Anterior cingulate cortex (tissue), 58 donors: ENCODE data around the gene FHL5.
"Not testable (repeated sequence)": the region's sequence is repeated elsewhere in the genome, so short reads cannot be mapped to it uniquely, and the experiment has no call there.

ENCODE experiments used
- DNase-seq, 58 donors: peaks; one replicate each; lab custom pipeline; 2025; lab: John Stamatoyannopoulos, UW

Gene FHL5

GRCh38 chr6:96608074-96608473 lies 45.1 kb downstream of the FHL5 start:
- DNase-seq = no peak

GRCh38 chr6:96610019-96610418 lies 47.1 kb downstream of the FHL5 start:
- DNase-seq = no peak

DNA sequence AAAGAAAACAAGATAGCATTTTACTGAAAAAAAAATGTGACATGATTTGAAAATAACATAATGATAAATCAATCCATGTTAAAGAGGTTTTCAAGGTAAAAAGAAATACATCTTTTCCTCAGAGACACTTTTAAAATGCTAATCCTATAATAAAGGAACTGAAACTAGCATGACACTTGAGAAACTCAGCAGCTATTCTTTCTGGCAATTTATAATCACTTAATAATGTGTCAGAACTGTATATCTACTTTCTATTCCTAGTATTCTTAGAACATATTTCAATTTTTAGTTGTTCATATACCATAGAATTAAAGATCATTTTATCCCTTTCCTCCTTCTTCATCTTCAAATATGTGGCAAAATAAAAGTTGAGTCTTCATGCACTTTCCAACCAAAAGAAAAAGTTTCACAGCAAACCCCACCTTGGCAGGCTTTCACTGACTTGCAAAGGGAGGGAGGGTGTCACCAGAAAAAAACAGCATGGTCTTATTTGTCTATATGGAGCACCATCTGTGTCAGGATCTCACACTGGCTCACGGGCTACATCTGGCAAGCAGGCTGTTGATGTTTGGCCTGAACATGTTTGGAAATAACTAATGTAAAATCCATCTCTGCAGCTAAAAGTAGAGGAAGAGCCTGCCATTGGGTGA lies 48.5 kb downstream of the FHL5 start:
- no peak for DNase-seq

DNA sequence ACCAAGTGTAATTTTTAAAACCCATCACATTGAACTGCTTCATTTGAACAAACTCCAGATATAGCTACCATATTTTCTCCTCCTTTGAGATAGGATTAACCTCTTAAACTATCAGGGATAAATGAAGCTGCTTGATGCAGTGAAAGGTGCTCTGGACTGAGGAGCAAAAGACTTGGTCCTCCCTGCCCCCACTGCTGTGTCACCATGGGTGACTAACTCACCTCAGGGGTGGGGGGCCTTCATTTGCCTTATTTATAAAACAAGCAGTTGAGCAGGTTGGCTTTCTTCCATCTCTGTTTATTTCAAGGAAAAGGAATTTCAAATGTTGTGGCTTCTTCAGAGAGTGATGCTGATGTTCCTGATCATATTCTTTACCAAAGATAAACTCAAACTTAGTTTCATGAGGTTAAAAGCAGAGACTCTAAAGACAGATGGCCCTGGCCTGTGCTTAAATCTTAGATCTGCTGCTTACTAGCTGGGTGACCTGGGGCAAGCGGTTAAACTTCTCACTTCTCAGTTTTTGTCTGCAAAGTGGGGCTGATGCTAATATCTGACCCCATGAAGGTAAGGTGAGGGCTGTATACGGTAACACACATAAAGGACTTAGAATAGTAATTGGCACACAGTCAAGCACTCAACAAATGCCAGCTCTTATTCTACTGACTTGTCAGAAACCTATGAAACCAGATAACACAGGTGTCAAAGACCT lies 50.5 kb downstream of the FHL5 start:
- no peak for DNase-seq

- DNase-seq = no peak
Observed at GRCh38 chr6:96620851-96621250, 57.9 kb downstream of the FHL5 start.

GRCh38 chr6:96621983-96622382 lies 59.1 kb downstream of the FHL5 start:
- DNase-seq = no peak

DNA sequence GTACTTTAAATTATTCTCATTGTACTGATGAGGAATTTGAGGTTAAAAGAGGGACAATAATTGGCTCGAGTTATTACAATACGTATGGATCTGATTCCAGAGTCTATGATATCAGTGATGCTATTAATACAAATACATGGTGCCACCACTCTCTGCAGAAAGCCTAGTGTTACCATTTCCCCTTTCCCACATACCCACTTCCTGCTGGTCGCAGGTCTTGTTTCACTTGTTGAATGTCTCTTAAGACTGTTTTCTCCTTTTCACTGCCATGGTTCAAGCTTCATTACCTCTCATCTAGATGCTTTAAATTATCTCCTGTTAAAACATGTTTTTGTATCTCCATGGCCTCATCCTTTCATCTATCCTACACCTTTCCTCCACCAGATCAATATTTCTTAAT lies 62.0 kb downstream of the FHL5 start:
- DNase-seq = no peak

DNA sequence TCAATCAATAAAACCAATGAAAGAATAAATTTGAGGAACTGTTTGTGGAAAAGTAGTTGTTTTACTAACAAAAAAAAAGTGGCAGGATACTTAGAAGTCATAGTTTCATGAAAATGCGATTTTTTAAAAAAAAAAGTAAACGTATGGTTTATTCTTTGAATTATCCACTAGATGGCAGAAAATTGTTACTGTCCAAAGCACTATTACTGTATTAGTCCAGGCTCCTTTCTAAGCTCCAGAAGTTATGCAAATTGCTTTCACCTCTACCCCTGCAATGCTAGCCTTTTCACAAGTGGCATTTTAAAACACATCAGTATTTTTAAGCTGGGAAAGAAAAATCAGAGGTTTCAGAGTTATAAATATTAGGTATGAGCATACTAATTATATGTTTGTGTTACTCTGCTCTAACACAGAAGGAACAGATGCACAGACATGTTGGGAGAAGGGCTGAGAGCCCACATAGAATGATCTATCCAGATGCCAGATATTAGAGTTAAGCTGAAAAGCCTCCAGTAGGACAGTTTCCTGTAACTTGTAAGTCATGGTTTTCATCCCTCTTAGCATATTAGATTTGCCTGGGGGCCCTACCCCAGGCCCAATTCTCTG lies 63.9 kb downstream of the FHL5 start:
- DNase-seq = peak in 1 of 58 donors; percentile 10

- DNase-seq = no peak
Observed at GRCh38 chr6:96631248-96631647, 68.3 kb downstream of the FHL5 start.

- DNase-seq = not testable (repeated sequence)
Observed at GRCh38 chr6:96637979-96638378, 75.1 kb downstream of the FHL5 start.

DNA sequence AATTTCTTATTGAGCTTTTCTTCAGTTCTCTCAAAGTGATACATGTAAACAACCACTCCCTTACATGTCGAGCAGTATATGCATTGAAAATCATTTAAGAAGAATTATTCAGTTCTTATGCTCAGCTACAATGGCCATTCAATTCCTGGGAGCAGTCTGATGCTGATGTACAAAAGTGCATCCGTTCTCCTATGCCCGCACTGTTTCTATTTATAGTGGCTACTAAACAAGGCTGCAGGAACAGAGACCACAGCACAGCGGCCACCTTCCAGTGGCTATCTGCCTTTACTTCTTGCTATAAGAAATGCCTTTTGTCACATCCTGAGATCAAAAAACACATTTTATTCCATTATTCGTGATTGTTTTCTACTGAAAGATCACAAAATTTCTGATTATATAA lies 82.2 kb downstream of the FHL5 start:
- peak in 1 of 58 donors; percentile 1 for DNase-seq

- DNase-seq = no peak
Observed at GRCh38 chr6:96649926-96650325, 87.0 kb downstream of the FHL5 start.

- no peak for DNase-seq
Observed at GRCh38 chr6:96651816-96652215, 88.9 kb downstream of the FHL5 start.

DNA sequence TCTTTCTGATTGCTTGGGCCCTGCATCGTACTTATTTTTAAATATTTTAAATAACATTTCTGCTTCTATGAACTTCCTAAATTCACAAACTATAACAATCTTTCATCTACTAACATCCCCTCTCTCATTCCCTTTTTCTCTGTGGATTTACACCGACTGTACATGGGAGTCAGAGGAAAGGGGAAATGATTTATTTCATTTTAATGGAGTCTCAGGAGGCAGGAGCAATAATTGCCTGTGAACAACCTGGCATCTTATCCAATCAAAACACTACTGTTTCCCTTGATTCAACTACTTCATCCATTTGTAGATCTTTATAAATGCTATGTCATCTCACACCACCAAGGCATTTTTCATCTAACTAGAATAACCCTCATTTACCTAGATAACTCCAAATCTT lies 89.6 kb downstream of the FHL5 start:
- no peak for DNase-seq

- DNase-seq = no peak
Observed at GRCh38 chr6:96653181-96653580, 90.3 kb downstream of the FHL5 start.

- no peak for DNase-seq
Observed at GRCh38 chr6:96656567-96656966, 93.6 kb downstream of the FHL5 start.

- no peak for DNase-seq
Observed at GRCh38 chr6:96657344-96657743, 94.4 kb downstream of the FHL5 start.

- no peak for DNase-seq
Observed at GRCh38 chr6:96659084-96659845, 96.3 kb downstream of the FHL5 start.
